ENCODE measurements around the gene MACROD1. TPM values are rescaled to one million over a fixed set of nuclear protein-coding genes. Genes with fewer than 3 reads are reported as not detected.

MACROD1 gene
- total and polyA plus RNA-seq, 9 of the 15 experiments (the other 6 are each of a cell fraction or from before 2014, with no cell fraction given): 1.1 to 60.0 (median 26.4) TPM

GRCh38 chr11:64021757-64022093 is 144.2 kb downstream of the MACROD1 start:
- peaks cover 0 to 4% of the 10 kb centered on the region in 2 experiments; a peak in 1 of 5 replicates for H3K27me3 ChIP-seq (ENCODE audit: control insufficient read depth in 2 of 2, insufficient read depth in 2 of 2, low read length in 2 of 2)
- no peak overlapping the region for H2AFZ ChIP-seq (ENCODE audit: low read depth, low read length)
- in situ Hi-C loops (cut with MboI): no loop called here
- intact Hi-C loops (cut with micrococcal nuclease): no loop called here
- no peak overlapping the region for H3K4me3 ChIP-seq
- 31% methylated on average over 5 of the region's 10 CpGs for WGBS (ENCODE audit: insufficient coverage, low coverage, missing lambda C conversion rate)
- H3K27ac ChIP-seq (ENCODE audit: extremely low read depth, low read depth, low read length): no peak overlapping the region
- CTCF ChIA-PET (ENCODE audit: low intra/inter-chr PET ratio): no interaction called here
- H3K9me3 ChIP-seq (replicated peaks; ENCODE audit: control insufficient read depth, insufficient read depth, low read depth, low read length): no peaks in the 10 kb centered on the region
- ATAC-seq: no peak
- H3K4me1 ChIP-seq (replicated peaks in 1 of 2; ENCODE audit: control insufficient read depth in 2 of 2, insufficient read depth in 2 of 2, low read length in 2 of 2): peaks cover 0 to 36% of the 10 kb centered on the region in 2 experiments; a peak in 2 of 5 replicates
- DNase-seq (ENCODE audit: extremely low read depth in 1 of 4, low spot score in 3 of 4): peak in 1 of 4 experiments; percentile 39
- H3K9ac ChIP-seq (ENCODE audit: insufficient read depth in 1 of 2, low read depth in 2 of 2, low read length in 2 of 2): no peak overlapping the region; a peak in 1 of 4 replicates
- POLR2A ChIA-PET: interaction anchor here (1.3 kb wide), 1 partner anchor 14 kb away, joined by 3 read pairs; no protein-coding TSS in a partner anchor
- no peak overlapping the region for H3K4me2 ChIP-seq (ENCODE audit: insufficient read depth, low read length)
- no TSS peak for BruUV-seq (replicated peaks)
- no peaks in the 10 kb centered on the region for H3K9me1 ChIP-seq (ENCODE audit: control insufficient read depth, insufficient read depth, low read length)
- H3K79me2 ChIP-seq (ENCODE audit: control insufficient read depth, insufficient read depth, low read length): no peaks in the 10 kb centered on the region
- H4K20me1 ChIP-seq (replicated peaks; ENCODE audit: control insufficient read depth, insufficient read depth, low read length): peaks cover 53% of the 10 kb centered on the region
- TF ChIP-seq CEBPB (tag; IDR thresholded peaks at IDR 0.05) (no peak), BHLHE40 (IDR thresholded peaks at IDR 0.05; ENCODE audit: low read length) (peak; percentile 25; the same call in 1 of the 2 replicates)
- FAIRE-seq: no peak
- no peaks in the 10 kb centered on the region for H3K36me3 ChIP-seq (ENCODE audit: control insufficient read depth, insufficient read depth, low read length)

DNA sequence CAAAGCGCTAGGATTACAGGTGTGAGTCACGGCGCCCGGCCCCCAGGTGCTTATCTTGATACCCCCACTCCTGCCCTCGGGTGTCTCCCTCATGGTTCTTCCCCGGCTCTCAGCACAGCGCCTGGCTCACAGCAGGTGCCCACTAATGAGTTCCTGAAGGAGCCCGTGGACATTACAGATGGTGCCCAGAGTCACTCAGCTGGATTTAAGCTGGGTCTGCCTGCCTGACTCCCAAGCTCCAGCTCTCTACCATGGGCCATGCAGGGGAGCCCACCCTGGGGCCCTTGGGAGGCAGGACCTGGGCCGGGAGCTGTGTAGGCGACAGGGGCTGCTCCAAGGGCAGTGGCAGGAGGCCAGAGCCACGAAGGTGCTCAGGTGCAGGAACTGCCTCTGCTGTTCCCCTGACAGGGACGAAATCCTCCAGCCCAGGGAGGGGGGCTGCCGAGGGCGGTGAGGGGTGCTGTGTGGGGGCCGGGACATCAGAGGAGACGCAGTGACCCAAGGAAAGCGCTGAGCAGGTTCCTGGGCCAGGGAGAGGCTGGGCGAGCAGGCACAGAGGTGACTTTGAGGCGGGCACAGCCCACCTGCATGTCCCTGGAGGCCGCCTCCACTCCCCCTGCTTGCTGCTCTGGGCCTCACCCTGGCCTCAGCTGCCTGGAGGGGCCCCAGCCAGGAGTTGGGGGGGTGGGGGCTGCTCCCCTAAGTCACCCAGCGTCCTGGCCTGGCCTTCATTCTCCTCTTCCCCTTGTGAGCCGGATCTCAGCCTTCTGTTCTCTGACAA is 144.7 kb downstream of the MACROD1 start:
- H3K9me1 ChIP-seq (ENCODE audit: control insufficient read depth, insufficient read depth, low read length): no peaks in the 10 kb centered on the region
- H3K9me3 ChIP-seq (replicated peaks; ENCODE audit: control insufficient read depth, insufficient read depth, low read depth, low read length): no peaks in the 10 kb centered on the region
- BruUV-seq (replicated peaks): no TSS peak
- POLR2A ChIA-PET: interaction anchor here (1.3 kb wide), 1 partner anchor 14 kb away, joined by 3 read pairs; no protein-coding TSS in a partner anchor
- no peak overlapping the region for H2AFZ ChIP-seq (ENCODE audit: low read depth, low read length)
- no peaks in the 10 kb centered on the region for H3K79me2 ChIP-seq (ENCODE audit: control insufficient read depth, insufficient read depth, low read length)
- CTCF ChIA-PET (ENCODE audit: low intra/inter-chr PET ratio): no interaction called here
- H3K4me3 ChIP-seq: no peak overlapping the region
- intact Hi-C loops (cut with micrococcal nuclease): no loop called here
- no peak overlapping the region for H3K27ac ChIP-seq (ENCODE audit: extremely low read depth, low read depth, low read length)
- TF ChIP-seq BRD9 (IDR thresholded peaks at IDR 0.05; ENCODE audit: low read depth, partially characterized antibody) (no peak), TAL1 (IDR thresholded peaks at IDR 0.05) (no peak), SNRNP70 (optimal IDR thresholded peaks at IDR 0.05; ENCODE audit: low read depth, low read length) (no peak), SMARCA5 (IDR thresholded peaks at IDR 0.05) (no peak), RFX5 (IDR thresholded peaks at IDR 0.05; ENCODE audit: low read depth, low read length) (no peak)
- H3K27me3 ChIP-seq (ENCODE audit: control insufficient read depth in 2 of 2, insufficient read depth in 2 of 2, low read length in 2 of 2): peaks cover 0 to 4% of the 10 kb centered on the region in 2 experiments; a peak in 1 of 5 replicates
- DNase-seq (ENCODE audit: extremely low read depth in 1 of 4, low spot score in 3 of 4) (no peak), ATAC-seq (no peak; the same call in 2 of the 3 replicates), FAIRE-seq (no peak)
- in situ Hi-C loops (cut with MboI): no loop called here
- H3K4me1 ChIP-seq (replicated peaks in 1 of 2; ENCODE audit: control insufficient read depth in 2 of 2, insufficient read depth in 2 of 2, low read length in 2 of 2): peaks cover 0 to 39% of the 10 kb centered on the region in 2 experiments; a peak in 2 of 5 replicates
- H4K20me1 ChIP-seq (replicated peaks; ENCODE audit: control insufficient read depth, insufficient read depth, low read length): peaks cover 52% of the 10 kb centered on the region
- 42% methylated on average over 16 of the region's 22 CpGs for WGBS (ENCODE audit: insufficient coverage, low coverage, missing lambda C conversion rate)
- H3K36me3 ChIP-seq (ENCODE audit: control insufficient read depth, insufficient read depth, low read length): no peaks in the 10 kb centered on the region
- peak overlapping the region in 1 of 2 experiments; percentile 26; a peak in 1 of 4 replicates for H3K9ac ChIP-seq (ENCODE audit: insufficient read depth in 1 of 2, low read depth in 2 of 2, low read length in 2 of 2)
- H3K4me2 ChIP-seq (ENCODE audit: insufficient read depth, low read length): no peak overlapping the region
